HG03378 (cell line): Measurements from ENCODE around the gene COL23A1.

Experiments used
- ATAC-seq: cut with Tn5 transposase; IDR thresholded peaks from one replicate; pipeline ENCODE4 v1.9.1; 2021; ENCODE audit warnings: mild to moderate bottlenecking, moderate library complexity; ENCODE audit not compliant: unreplicated experiment

The COL23A1 gene

GRCh38 chr5:178463321-178464155 is 126.7 kb downstream of the COL23A1 start:
- no peak for ATAC-seq

- no peak for ATAC-seq
Measured at GRCh38 chr5:178462816-178463215, 127.4 kb downstream of the COL23A1 start.

DNA sequence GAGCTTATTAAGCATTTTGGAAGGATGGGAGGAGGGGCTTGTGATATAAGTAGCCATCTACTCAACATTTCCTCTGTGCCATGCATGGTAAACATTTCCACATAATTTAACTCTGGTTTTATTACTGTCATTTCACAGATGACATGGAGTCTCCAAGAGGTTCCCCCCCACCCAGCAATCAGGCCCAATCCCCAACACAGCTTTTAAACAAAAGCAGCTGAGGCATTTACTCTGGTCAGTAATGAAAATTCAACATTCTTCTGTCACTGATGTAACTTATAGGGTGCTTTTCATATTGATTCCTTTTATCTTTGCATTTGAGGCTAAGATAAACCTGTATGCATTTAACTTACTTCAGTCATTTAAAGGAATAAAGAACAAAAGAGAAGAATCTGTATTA is 128.1 kb downstream of the COL23A1 start:
- ATAC-seq = no peak

DNA sequence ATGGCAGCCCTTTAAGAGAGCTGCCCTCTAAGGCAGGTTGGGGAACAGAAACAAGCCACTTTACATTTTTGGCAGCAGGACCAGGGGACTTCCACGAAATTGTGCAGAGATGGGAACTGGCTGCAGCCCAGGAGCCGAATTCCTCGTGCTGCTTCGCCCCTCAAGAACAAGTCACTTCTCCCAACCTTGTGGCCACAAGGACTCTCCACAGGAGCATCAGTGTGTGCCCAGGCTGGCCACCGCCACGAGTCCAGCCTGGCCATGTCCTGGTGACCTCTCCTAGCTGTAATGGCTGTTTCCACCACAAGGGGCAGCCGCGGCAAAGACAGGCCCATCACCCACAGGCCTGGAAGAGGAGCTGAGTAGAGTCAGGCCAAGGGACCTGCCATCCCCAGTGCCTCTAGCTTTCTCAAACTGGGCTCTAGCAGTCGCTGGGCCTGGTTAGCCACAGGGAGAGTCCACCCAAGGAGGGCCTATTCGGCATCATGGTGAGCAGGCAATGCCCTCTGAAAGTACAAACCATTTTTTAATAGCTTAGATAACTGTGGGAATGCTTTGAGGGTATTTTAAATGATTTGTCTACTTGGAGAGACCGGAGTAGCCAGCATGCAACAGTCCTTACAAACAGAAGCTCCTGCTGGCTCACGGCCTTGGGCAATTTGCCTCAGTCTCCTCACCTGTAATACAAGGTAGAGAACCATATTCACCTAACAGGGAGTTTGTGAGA is 129.0 kb downstream of the COL23A1 start:
- ATAC-seq = no peak

DNA sequence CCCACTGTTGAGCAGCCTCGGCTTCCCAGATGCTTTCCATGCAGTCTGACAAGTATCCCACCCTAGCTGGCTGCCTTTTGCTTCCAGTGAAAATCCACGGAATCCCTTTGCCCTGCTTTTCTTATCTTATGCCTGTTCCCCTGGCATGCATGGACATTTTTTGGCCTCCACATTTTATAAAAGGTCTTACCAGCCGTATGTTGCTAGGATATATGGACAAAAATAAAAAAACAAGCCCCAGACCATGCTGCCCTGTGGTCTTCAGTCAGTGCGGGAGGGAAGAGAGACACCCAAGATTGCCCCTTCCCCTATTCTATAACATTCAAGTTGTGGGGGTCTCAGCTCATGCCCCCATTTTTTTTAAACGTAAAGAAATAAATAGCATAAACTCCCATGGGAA is 129.6 kb downstream of the COL23A1 start:
- no peak for ATAC-seq

GRCh38 chr5:178460174-178460573 is 130.0 kb downstream of the COL23A1 start:
- no peak for ATAC-seq

GRCh38 chr5:178458140-178458539 is 132.1 kb downstream of the COL23A1 start:
- ATAC-seq = no peak

- no peak for ATAC-seq
Measured at GRCh38 chr5:178457471-178457870, 132.7 kb downstream of the COL23A1 start.

- no peak for ATAC-seq
Measured at GRCh38 chr5:178455480-178455835, 134.7 kb downstream of the COL23A1 start.

DNA sequence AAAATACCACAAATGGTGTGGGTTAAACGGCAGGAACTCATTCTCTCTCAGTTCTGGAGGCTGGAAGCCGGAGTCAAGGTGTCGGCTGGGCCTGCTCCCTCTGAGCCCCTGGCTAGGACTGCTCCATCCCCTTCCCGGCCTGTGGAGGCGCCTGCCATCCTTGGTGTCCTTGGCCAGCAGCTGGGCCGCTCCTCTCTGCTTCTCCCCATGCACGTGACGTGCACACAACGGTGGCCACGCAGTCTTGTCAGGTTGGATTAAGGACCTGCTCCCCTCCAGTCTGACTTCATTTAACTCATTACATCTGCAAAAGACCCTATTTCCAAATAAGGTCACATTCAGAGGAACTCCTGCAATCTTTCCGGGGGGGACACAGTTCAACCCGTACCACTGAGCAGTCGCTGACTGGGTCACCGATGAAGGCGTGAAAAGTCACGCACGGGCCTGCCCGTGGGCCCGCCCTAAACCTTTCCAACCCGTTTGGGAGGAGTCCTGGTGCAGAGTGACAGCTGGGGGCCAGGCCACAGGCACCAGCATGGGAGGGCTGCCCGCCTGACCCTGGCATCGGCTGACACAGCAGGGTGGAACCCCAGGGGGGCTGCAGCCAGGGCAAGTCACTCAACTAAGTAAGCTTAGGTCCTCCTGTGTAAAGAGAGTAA is 135.2 kb downstream of the COL23A1 start:
- ATAC-seq = no peak

GRCh38 chr5:178454303-178454702 is 135.9 kb downstream of the COL23A1 start:
- ATAC-seq = no peak

DNA sequence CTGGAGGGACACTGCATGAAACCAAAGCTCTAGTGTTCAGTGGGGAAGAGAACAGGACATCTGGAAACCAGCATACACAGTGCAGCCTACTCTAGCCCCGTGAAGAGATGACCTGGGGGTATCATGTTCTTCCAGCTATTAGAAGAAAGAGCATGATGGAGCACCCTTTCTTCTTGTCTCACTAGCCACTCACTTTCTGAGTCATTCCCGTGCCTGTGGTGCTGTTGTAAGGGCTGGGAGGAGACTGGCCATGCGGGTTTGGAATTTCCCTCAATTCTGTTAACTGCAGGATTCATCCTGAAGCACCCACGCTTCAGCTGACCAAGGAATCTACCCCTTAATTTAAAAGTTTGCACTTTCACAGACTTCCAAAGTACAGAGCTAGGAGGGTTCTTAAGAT is 137.0 kb downstream of the COL23A1 start:
- ATAC-seq = no peak

- ATAC-seq = no peak
Measured at GRCh38 chr5:178450121-178451028, 139.8 kb downstream of the COL23A1 start.

- ATAC-seq = no peak
Measured at GRCh38 chr5:178449163-178450070, 140.8 kb downstream of the COL23A1 start.

DNA sequence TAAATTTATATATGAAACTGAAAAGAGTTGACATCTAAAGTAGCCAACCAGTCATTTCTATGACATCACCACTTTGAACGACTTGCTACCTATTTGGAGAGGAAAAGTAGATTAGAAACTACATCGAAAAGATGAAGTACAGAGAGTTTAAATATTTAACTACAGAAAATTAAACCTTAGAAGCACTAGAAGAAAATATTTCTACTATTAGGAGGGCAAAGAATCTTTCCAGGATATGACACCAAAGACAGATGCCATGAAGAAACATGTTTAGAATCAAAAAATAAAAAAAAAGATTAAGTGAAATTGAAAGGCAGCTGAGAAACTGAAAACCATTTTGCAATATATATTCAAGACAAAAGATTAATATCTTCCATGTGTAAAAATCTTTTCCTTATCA is 144.7 kb downstream of the COL23A1 start:
- ATAC-seq = no peak

GRCh38 chr5:178442405-178443257 is 147.6 kb downstream of the COL23A1 start:
- no peak for ATAC-seq

DNA sequence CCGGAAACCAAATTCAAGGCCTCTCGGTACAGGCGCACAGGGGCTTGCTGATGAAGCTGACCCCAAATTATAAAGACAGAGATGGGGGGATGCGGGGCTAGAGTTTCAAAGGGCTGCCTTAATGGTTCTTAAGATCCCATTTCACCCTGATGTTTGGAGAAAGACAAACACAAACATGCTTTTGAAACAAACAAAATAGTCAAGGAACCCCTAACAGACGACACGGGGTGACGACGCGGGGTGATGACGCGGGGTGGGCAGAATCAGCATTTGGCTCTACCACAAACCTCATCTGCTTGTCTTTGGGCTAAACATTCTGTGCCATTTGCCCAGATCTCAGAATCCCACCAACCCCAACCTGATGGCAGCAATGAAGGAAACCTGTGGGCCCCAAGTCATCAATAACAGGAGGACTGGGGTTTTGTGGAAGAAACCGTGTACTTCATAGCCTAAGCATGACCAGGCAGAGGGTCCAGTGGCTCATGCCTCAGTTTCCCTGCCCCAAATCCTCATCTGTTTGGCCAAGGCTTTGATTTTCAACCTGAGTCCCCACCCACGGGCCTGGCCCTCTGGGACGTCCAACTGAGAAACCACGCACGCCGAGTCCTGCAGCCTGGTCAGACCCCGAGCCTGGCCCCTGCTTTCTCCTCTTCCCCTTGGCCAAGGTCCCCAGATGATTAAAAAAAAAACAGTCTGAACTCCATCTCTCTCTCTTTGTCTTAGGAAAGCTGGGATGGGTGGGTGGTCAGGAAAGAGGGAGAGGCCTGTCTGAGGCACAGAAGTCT is 148.5 kb downstream of the COL23A1 start:
- no peak for ATAC-seq

DNA sequence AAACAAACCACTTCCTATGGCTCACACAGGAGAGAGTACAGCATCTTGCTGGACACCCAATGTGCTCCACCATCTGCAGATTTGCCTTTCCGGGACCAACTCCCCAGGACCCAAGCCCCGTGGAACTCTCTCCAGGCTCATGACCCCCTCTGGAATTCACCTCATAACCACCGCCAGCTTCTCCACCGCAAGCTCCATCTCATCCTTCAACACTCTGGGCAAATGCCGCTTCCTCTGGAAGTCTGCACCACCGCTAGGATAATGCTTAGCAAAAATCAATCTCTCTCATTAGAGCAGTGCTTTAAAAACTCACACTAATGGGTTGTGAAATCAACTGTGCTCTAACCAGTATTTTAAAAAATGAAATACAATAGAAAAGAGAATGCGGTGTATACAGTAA is 150.0 kb downstream of the COL23A1 start:
- ATAC-seq = no peak
